GM12878 (cell line): ENCODE results near the gene DNAJA1. TPM values are rescaled to one million over a fixed set of nuclear protein-coding genes. Genes with fewer than 3 reads are reported as not detected.
A peak's percentile ranks its signal among the peaks of the same experiment; 100 is the strongest.

Source experiments
- ATF3 ChIP-seq: IDR thresholded peaks from 2 replicates; pipeline ENCODE4 v1.6.1; 2011; ENCODE audit warnings: low read depth, mild to moderate bottlenecking, low read length, moderate library complexity, borderline replicate concordance; ENCODE audit errors: extremely low read depth
- CBX5 ChIP-seq: sonication (generic); IDR thresholded peaks from 2 replicates; pipeline ENCODE4 v1.6.1; 2016; ENCODE audit warnings: low read depth, moderate library complexity, mild to moderate bottlenecking, inconsistent platforms
- HCFC1 ChIP-seq: fragments of 150-350 bp; IDR thresholded peaks from 2 replicates; pipeline ENCODE4 v1.6.1; 2014; ENCODE audit warnings: low read length
- HSF1 ChIP-seq: fragments of 150-350 bp; IDR thresholded peaks from 2 replicates; pipeline ENCODE4 v1.6.1; 2014; ENCODE audit warnings: mild to moderate bottlenecking, low read depth, low read length
- IRF3 ChIP-seq: fragments of 450-650 bp; IDR thresholded peaks from 2 replicates; pipeline ENCODE4 v1.6.1; 2014; ENCODE audit warnings: mild to moderate bottlenecking
- KLF5 ChIP-seq: fragments of 450-650 bp; IDR thresholded peaks from 2 replicates; pipeline ENCODE4 v1.6.1; 2014; ENCODE audit warnings: mild to moderate bottlenecking; ENCODE audit not compliant: partially characterized antibody
- MEF2B ChIP-seq: fragments of 450-650 bp; IDR thresholded peaks from 2 replicates; pipeline ENCODE4 v1.6.1; 2018; ENCODE audit warnings: mild to moderate bottlenecking, moderate library complexity; ENCODE audit not compliant: partially characterized antibody, poor library complexity, severe bottlenecking
- NFIC ChIP-seq: IDR thresholded peaks from 2 replicates; pipeline ENCODE4 v1.6.1; 2012; ENCODE audit warnings: low read depth, mild to moderate bottlenecking, inconsistent platforms, low read length, moderate library complexity
- NR2F1 ChIP-seq: fragments of 450-650 bp; conservative IDR thresholded peaks from 2 replicates; pipeline ENCODE4 v1.6.1; 2017; ENCODE audit warnings: mild to moderate bottlenecking
- PAX5 ChIP-seq: IDR thresholded peaks from 2 replicates; pipeline ENCODE4 v1.6.1; 2011; ENCODE audit warnings: low read depth, low read length, borderline replicate concordance
- PML ChIP-seq: IDR thresholded peaks from 2 replicates; pipeline ENCODE4 v1.6.1; 2012; ENCODE audit warnings: low read length, inconsistent platforms
- POU2F2 ChIP-seq: IDR thresholded peaks from 3 replicates; pipeline ENCODE4 v1.6.1; 2011; ENCODE audit warnings: low read depth, mild to moderate bottlenecking, low read length, borderline replicate concordance
- RFX5 ChIP-seq: IDR thresholded peaks from 2 replicates; pipeline ENCODE4 v1.6.1; 2011; ENCODE audit warnings: low read depth, low read length, improper control_type of control experiment
- SMARCA5 ChIP-seq: fragments of 450-650 bp; IDR thresholded peaks from 2 replicates; pipeline ENCODE4 v1.6.1; 2017; ENCODE audit warnings: mild to moderate bottlenecking
- SMC3 ChIP-seq: IDR thresholded peaks from 2 replicates; pipeline ENCODE4 v1.6.1; 2011; ENCODE audit warnings: low read length, improper control_type of control experiment, borderline replicate concordance
- SREBF2 ChIP-seq: IDR thresholded peaks from 2 replicates; pipeline ENCODE4 v1.6.1; 2012; ENCODE audit warnings: mild to moderate bottlenecking, low read length
- STAT3 ChIP-seq: IDR thresholded peaks from 2 replicates; pipeline ENCODE4 v1.6.1; 2011; ENCODE audit warnings: low read depth, low read length, improper control_type of control experiment
- SUPT20H ChIP-seq: IDR thresholded peaks from 2 replicates; pipeline ENCODE4 v1.6.1; 2011; ENCODE audit warnings: low read depth, mild to moderate bottlenecking, low read length, moderate library complexity, borderline replicate concordance; ENCODE audit not compliant: control insufficient read depth
- TBL1XR1 ChIP-seq: IDR thresholded peaks from 2 replicates; pipeline ENCODE4 v1.6.1; 2012; ENCODE audit warnings: low read depth, low read length, improper control_type of control experiment
- ZBTB11 ChIP-seq: fragments of 450-650 bp; formaldehyde crosslinking; IDR thresholded peaks from 2 replicates; pipeline ENCODE4 v1.5.0; 2022; ENCODE audit warnings: mild to moderate bottlenecking, missing genetic modification characterization
- ZNF24 ChIP-seq: fragments of 450-650 bp; IDR thresholded peaks from 2 replicates; pipeline ENCODE4 v1.6.1; 2017; ENCODE audit warnings: antibody characterized with exemption, mild to moderate bottlenecking
- ZSCAN29 ChIP-seq: fragments of 450-650 bp; IDR thresholded peaks from 2 replicates; pipeline ENCODE4 v1.6.1; 2017; ENCODE audit warnings: mild to moderate bottlenecking, moderate library complexity
- polyA plus RNA-seq, 11 experiments: library from polyadenylated mRNA; depleted of rRNA in 4 of 11; unstranded in 6 of 11; stranded (reverse) in 5 of 11; fragments of >200 nt; fragmentation: Nextera tagmentation in 4 of 11; fragmentation: Illumina TruSeq in 1 of 11; extraction: Ambion mirVana in 4 of 11; extraction: Trizol in 1 of 11; gene quantifications; 1 replicate in 1 of 11; 2 replicates in 10 of 11; pipeline versions ENCODE4 v1.2.1 to v1.2.3, GENCODE V29; 2011 to 2016; ENCODE audit warnings: inconsistent platforms in 2 of 11, missing spikeins in 2 of 11, low read depth in 1 of 11
- total RNA-seq, 4 experiments: library from RNA; depleted of rRNA in 3 of 4; stranded (reverse); fragments of >200 nt in 3 of 4; fragmentation: Illumina TruSeq in 1 of 4; extraction: Trizol in 1 of 4; gene quantifications; 2 replicates each; pipeline versions ENCODE4 v1.2.1 to v1.2.3, GENCODE V29; 2013 to 2021
- TF ChIP-seq, protein P1 (sequence below): fragments of 450-650 bp; IDR thresholded peaks from 2 replicates; pipeline ENCODE4 v1.6.1; 2016; ENCODE audit warnings: mild to moderate bottlenecking
- TF ChIP-seq, protein P2 (sequence below): IDR thresholded peaks from 2 replicates; pipeline ENCODE4 v1.6.1; 2012; ENCODE audit warnings: low read depth, low read length, improper control_type of control experiment

The DNAJA1 gene
- total and polyA plus RNA-seq, 10 of the 15 experiments (the other 5 are each of a cell fraction or from before 2014, with no cell fraction given), result 69.7 to 206 (median 146) TPM

GRCh38 chr9:33081128-33081851 lies 56.2 kb downstream of the DNAJA1 start (continued):
- TF ChIP-seq ZBTB11 (CRISPR knock-in tag) (no peak), ZSCAN29 (no peak), ZNF24 (no peak), SREBF2 (no peak), PAX5 (no peak), NFIC (0 out of 2 replicates have a peak, but pooled peaks have one; percentile 35), TBL1XR1 (0 out of 2 replicates have a peak, but pooled peaks have one; percentile 26), IRF3 (no peak), SUPT20H (no peak), STAT3 (0 out of 2 replicates have a peak, but pooled peaks have one; percentile 61), HCFC1 (no peak), PML (0 out of 2 replicates have a peak, but pooled peaks have one; percentile 48), RFX5 (no peak), HSF1 (no peak), KLF5 (no peak), SMARCA5 (peak; percentile 65; the same call in 1 of the 2 replicates), MEF2B (peak; percentile 67), POU2F2 (no peak), NR2F1 (no peak), SMC3 (peak; percentile 97), CBX5 (no peak), ATF3 (peak; percentile 21; the same call in 1 of the 2 replicates)
- TF ChIP-seq, protein P1, sequence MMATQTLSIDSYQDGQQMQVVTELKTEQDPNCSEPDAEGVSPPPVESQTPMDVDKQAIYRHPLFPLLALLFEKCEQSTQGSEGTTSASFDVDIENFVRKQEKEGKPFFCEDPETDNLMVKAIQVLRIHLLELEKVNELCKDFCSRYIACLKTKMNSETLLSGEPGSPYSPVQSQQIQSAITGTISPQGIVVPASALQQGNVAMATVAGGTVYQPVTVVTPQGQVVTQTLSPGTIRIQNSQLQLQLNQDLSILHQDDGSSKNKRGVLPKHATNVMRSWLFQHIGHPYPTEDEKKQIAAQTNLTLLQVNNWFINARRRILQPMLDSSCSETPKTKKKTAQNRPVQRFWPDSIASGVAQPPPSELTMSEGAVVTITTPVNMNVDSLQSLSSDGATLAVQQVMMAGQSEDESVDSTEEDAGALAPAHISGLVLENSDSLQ, result no peak
- TF ChIP-seq, protein P2, sequence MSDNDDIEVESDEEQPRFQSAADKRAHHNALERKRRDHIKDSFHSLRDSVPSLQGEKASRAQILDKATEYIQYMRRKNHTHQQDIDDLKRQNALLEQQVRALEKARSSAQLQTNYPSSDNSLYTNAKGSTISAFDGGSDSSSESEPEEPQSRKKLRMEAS, result no peak
